GM23338 (cell line): Measurements from ENCODE around the gene SSH2. TPM values are rescaled to one million over a fixed set of nuclear protein-coding genes. Genes with fewer than 3 reads are reported as not detected.

Experiments
- ATAC-seq: fragments of 200-7000 bp; cut with Tn5 transposase; 3 replicates; pipeline ENCODE4 v1.9.1; 2020
- DNase-seq: peaks from one replicate; pipeline ENCODE4 v3.0.0-alpha.2; 2015; ENCODE audit warnings: low spot score
- H2AFZ ChIP-seq: fragments of 200-600 bp; sonication (generic); 2 replicates; pipeline ENCODE4 v1.8.0; 2016; ENCODE audit warnings: antibody characterized with exemption, mild to moderate bottlenecking, moderate library complexity
- H3F3A ChIP-seq: fragments of 200-600 bp; sonication (generic); replicated peaks from 2 replicates; pipeline ENCODE4 v1.8.0; 2017; ENCODE audit warnings: antibody characterized with exemption, mixed run types, low read depth
- H3K27ac ChIP-seq: fragments of 200-600 bp; sonication (generic); 2 replicates; pipeline ENCODE4 v1.6.1; 2016; ENCODE audit warnings: low read depth
- H3K27me3 ChIP-seq: fragments of 200-600 bp; sonication (generic); 2 replicates; pipeline ENCODE4 v1.8.0; 2016; ENCODE audit warnings: mild to moderate bottlenecking, mixed run types, moderate library complexity; ENCODE audit not compliant: insufficient read depth
- H3K36me3 ChIP-seq: fragments of 200-600 bp; sonication (generic); 2 replicates; pipeline ENCODE4 v1.8.0; 2016; ENCODE audit warnings: mild to moderate bottlenecking; ENCODE audit not compliant: insufficient read depth
- H3K4me1 ChIP-seq: fragments of 200-600 bp; sonication (generic); 2 replicates; pipeline ENCODE4 v1.8.0; 2016; ENCODE audit warnings: mild to moderate bottlenecking, moderate library complexity; ENCODE audit not compliant: insufficient read depth
- H3K4me2 ChIP-seq: fragments of 200-600 bp; sonication (generic); 2 replicates; pipeline ENCODE4 v1.7.1; 2017; ENCODE audit warnings: mixed run types
- H3K4me3 ChIP-seq: fragments of 200-600 bp; sonication (generic); 2 replicates; pipeline ENCODE4 v1.6.1; 2016; ENCODE audit warnings: mixed run types
- H3K79me2 ChIP-seq: fragments of 200-600 bp; sonication (generic); replicated peaks from 2 replicates; pipeline ENCODE4 v1.8.0; 2017; ENCODE audit warnings: mild to moderate bottlenecking; ENCODE audit not compliant: insufficient read depth
- H3K9me2 ChIP-seq: fragments of 200-600 bp; sonication (generic); 2 replicates; pipeline ENCODE4 v1.8.0; 2017; ENCODE audit not compliant: insufficient read depth
- H4K20me1 ChIP-seq: fragments of 200-600 bp; sonication (generic); replicated peaks from 2 replicates; pipeline ENCODE4 v1.8.0; 2017; ENCODE audit warnings: mild to moderate bottlenecking; ENCODE audit not compliant: insufficient read depth
- H3K27ac Mint-ChIP-seq: 2 replicates; pipeline ENCODE4 v1.8.0; 2020; ENCODE audit warnings: inconsistent platforms, mild to moderate bottlenecking, moderate library complexity, mixed read lengths
- H3K27me3 Mint-ChIP-seq: 3 replicates; pipeline ENCODE4 v1.8.0; 2022; ENCODE audit warnings: low read depth, mild to moderate bottlenecking, moderate library complexity, mixed read lengths, inconsistent platforms; ENCODE audit not compliant: insufficient read depth, poor library complexity
- H3K36me3 Mint-ChIP-seq: 3 replicates; pipeline ENCODE4 v1.8.0; 2021; ENCODE audit warnings: low read depth, mild to moderate bottlenecking, inconsistent platforms, moderate library complexity, mixed read lengths
- H3K4me1 Mint-ChIP-seq: 3 replicates; pipeline ENCODE4 v1.8.0; 2020; ENCODE audit warnings: mild to moderate bottlenecking, inconsistent platforms, mixed read lengths
- H3K4me3 Mint-ChIP-seq: 3 replicates; pipeline ENCODE4 v1.8.0; 2021; ENCODE audit warnings: moderate library complexity, mild to moderate bottlenecking, inconsistent platforms, mixed read lengths
- H3K9me3 Mint-ChIP-seq: 3 replicates; pipeline ENCODE4 v1.8.0; 2020; ENCODE audit warnings: moderate library complexity, mild to moderate bottlenecking, inconsistent platforms, mixed read lengths
- CREB1 ChIP-seq: fragments of 250-450 bp; sonication (Bioruptor Pico); IDR thresholded peaks from 2 replicates; pipeline ENCODE4 v1.5.0; 2020; ENCODE audit warnings: low read depth, mild to moderate bottlenecking, moderate library complexity
- EZH2 ChIP-seq: fragments of 200-600 bp; sonication (generic); IDR thresholded peaks from one replicate; pipeline ENCODE4 v1.8.0; 2017; ENCODE audit warnings: antibody characterized with exemption, mild to moderate bottlenecking, low read depth; ENCODE audit not compliant: unreplicated experiment
- EZH2phosphoT487 ChIP-seq: fragments of 200-600 bp; sonication (generic); IDR thresholded peaks from one replicate; pipeline ENCODE4 v1.8.1; 2018; ENCODE audit warnings: antibody characterized with exemption; ENCODE audit not compliant: unreplicated experiment
- JUNB ChIP-seq: IDR thresholded peaks from one replicate; pipeline ENCODE4 v1.6.1; 2016; ENCODE audit warnings: antibody characterized with exemption; ENCODE audit not compliant: unreplicated experiment
- NANOG ChIP-seq: IDR thresholded peaks from 2 replicates; pipeline ENCODE4 v1.6.1; 2016; ENCODE audit warnings: antibody characterized with exemption, borderline replicate concordance
- POLR2AphosphoS5 ChIP-seq: IDR thresholded peaks from 2 replicates; pipeline ENCODE4 v1.6.1; 2016; ENCODE audit warnings: antibody characterized with exemption, low read depth
- STAT1 ChIP-seq: IDR thresholded peaks from one replicate; pipeline ENCODE4 v1.6.1; 2016; ENCODE audit warnings: antibody characterized with exemption; ENCODE audit not compliant: unreplicated experiment
- ZNF114 ChIP-seq: fragments of 250-450 bp; sonication (Bioruptor Pico); IDR thresholded peaks from 2 replicates; pipeline ENCODE4 v1.5.0; 2020; ENCODE audit warnings: mild to moderate bottlenecking, moderate library complexity
- ZNF331 ChIP-seq: fragments of 250-450 bp; sonication (Bioruptor Pico); IDR thresholded peaks from 2 replicates; pipeline ENCODE4 v1.5.0; 2020; ENCODE audit warnings: low read depth, mild to moderate bottlenecking, moderate library complexity
- polyA plus RNA-seq: library from polyadenylated mRNA; unstranded; fragments of >200 nt; fragmentation: Nextera tagmentation; extraction: Ambion mirVana; gene quantifications from 2 replicates; pipeline ENCODE4 v1.2.1, GENCODE V29; 2016
- total RNA-seq: library from RNA; depleted of rRNA; stranded (reverse); fragments of >200 nt; shearing (Covaris generic); gene quantifications from 2 replicates; pipeline ENCODE4 v1.2.3, GENCODE V29; 2014
- TF ChIP-seq, protein P1 (sequence below): fragments of 250-450 bp; sonication (Bioruptor Pico); IDR thresholded peaks from 2 replicates; pipeline ENCODE4 v1.5.0; 2020; ENCODE audit warnings: mild to moderate bottlenecking, moderate library complexity
- TF ChIP-seq, protein P2 (sequence below): IDR thresholded peaks from one replicate; pipeline ENCODE4 v1.6.1; 2018; ENCODE audit warnings: antibody characterized with exemption; ENCODE audit not compliant: unreplicated experiment
- TF ChIP-seq, protein P3 (sequence below): IDR thresholded peaks from 2 replicates; pipeline ENCODE4 v1.6.1; 2016; ENCODE audit warnings: antibody characterized with exemption

SSH2 gene
- total and polyA plus RNA-seq, 2 experiments from 2014 or later: 9.9 to 12.1 TPM

DNA sequence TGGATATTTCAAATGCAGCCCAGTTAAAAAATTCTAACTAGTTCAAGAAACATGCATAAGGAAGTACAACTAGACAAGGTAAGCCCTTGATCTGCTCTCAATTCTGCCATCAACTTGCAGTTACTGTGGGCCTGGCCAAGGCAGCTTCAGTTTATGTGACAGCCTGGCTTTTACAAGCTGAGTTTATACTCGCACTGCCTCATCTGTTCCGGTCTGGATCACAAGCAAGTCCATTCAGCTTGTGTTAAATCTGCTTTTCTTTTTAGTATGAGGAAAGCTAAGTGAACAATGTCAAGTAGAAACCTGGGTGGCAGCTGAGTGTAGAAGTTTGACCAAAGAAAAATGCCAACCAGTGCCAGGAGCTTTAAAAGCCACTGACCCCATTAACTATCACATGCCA is 230.7 kb downstream of the SSH2 start:
- no peak overlapping the region for H3K27ac ChIP-seq
- H3K4me1 ChIP-seq: no peaks in the 10 kb centered on the region
- no peak for ATAC-seq
- H4K20me1 ChIP-seq: no peaks in the 10 kb centered on the region
- no peaks in the 10 kb centered on the region for H3K9me2 ChIP-seq
- H3K9me3 Mint-ChIP-seq: no peaks in the 10 kb centered on the region
- no peak overlapping the region for H3K4me3 Mint-ChIP-seq
- H3K4me3 ChIP-seq: no peak overlapping the region
- no peak overlapping the region for H3K4me2 ChIP-seq
- no peaks in the 10 kb centered on the region for H3K27me3 Mint-ChIP-seq
- no peaks in the 10 kb centered on the region for H3K27me3 ChIP-seq
- no peaks in the 10 kb centered on the region for H3F3A ChIP-seq
- H3K36me3 ChIP-seq: no peaks in the 10 kb centered on the region
- DNase-seq: no peak
- no peak overlapping the region for H3K27ac Mint-ChIP-seq
- TF ChIP-seq ZNF114 (CRISPR knock-in tag): no peak
- H3K4me1 Mint-ChIP-seq: no peaks in the 10 kb centered on the region
- no peaks in the 10 kb centered on the region for H3K79me2 ChIP-seq
- no peaks in the 10 kb centered on the region for H3K36me3 Mint-ChIP-seq
- no peak overlapping the region for H2AFZ ChIP-seq

DNA sequence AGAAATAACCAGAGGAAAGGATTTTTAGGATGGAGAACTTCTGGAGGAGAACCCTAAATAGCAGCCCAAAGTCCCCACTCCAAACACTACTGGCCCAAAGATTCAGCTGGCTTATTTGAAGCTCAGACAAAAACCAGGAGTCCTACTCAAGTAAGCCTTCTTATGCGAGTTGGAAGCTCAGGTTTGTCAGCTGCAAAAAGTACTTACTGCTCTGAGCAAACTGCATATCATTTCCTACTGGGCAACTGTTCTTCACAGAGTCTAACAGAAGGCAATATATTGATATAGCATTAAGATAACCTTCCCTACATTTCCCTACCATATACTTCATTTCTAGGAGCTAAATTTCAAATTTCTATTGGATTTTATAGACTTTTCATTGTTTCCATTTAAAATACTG is 231.2 kb downstream of the SSH2 start:
- DNase-seq (no peak), ATAC-seq (no peak)
- Histone ChIP-seq H3F3A (no peaks in the 10 kb centered on the region), H3K9me2 (no peaks in the 10 kb centered on the region), H4K20me1 (no peaks in the 10 kb centered on the region), H3K4me2 (no peak overlapping the region), H3K27me3 (no peaks in the 10 kb centered on the region), H3K36me3 (no peaks in the 10 kb centered on the region), H3K27ac (no peak overlapping the region), H3K4me1 (no peaks in the 10 kb centered on the region), H2AFZ (no peak overlapping the region), H3K4me3 (no peak overlapping the region), H3K79me2 (no peaks in the 10 kb centered on the region)
- no peaks in the 10 kb centered on the region for H3K4me1 Mint-ChIP-seq
- no peaks in the 10 kb centered on the region for H3K27me3 Mint-ChIP-seq
- H3K9me3 Mint-ChIP-seq: no peaks in the 10 kb centered on the region
- H3K27ac Mint-ChIP-seq: no peak overlapping the region
- H3K4me3 Mint-ChIP-seq: no peak overlapping the region
- H3K36me3 Mint-ChIP-seq: no peaks in the 10 kb centered on the region
- TF ChIP-seq, protein P1, sequence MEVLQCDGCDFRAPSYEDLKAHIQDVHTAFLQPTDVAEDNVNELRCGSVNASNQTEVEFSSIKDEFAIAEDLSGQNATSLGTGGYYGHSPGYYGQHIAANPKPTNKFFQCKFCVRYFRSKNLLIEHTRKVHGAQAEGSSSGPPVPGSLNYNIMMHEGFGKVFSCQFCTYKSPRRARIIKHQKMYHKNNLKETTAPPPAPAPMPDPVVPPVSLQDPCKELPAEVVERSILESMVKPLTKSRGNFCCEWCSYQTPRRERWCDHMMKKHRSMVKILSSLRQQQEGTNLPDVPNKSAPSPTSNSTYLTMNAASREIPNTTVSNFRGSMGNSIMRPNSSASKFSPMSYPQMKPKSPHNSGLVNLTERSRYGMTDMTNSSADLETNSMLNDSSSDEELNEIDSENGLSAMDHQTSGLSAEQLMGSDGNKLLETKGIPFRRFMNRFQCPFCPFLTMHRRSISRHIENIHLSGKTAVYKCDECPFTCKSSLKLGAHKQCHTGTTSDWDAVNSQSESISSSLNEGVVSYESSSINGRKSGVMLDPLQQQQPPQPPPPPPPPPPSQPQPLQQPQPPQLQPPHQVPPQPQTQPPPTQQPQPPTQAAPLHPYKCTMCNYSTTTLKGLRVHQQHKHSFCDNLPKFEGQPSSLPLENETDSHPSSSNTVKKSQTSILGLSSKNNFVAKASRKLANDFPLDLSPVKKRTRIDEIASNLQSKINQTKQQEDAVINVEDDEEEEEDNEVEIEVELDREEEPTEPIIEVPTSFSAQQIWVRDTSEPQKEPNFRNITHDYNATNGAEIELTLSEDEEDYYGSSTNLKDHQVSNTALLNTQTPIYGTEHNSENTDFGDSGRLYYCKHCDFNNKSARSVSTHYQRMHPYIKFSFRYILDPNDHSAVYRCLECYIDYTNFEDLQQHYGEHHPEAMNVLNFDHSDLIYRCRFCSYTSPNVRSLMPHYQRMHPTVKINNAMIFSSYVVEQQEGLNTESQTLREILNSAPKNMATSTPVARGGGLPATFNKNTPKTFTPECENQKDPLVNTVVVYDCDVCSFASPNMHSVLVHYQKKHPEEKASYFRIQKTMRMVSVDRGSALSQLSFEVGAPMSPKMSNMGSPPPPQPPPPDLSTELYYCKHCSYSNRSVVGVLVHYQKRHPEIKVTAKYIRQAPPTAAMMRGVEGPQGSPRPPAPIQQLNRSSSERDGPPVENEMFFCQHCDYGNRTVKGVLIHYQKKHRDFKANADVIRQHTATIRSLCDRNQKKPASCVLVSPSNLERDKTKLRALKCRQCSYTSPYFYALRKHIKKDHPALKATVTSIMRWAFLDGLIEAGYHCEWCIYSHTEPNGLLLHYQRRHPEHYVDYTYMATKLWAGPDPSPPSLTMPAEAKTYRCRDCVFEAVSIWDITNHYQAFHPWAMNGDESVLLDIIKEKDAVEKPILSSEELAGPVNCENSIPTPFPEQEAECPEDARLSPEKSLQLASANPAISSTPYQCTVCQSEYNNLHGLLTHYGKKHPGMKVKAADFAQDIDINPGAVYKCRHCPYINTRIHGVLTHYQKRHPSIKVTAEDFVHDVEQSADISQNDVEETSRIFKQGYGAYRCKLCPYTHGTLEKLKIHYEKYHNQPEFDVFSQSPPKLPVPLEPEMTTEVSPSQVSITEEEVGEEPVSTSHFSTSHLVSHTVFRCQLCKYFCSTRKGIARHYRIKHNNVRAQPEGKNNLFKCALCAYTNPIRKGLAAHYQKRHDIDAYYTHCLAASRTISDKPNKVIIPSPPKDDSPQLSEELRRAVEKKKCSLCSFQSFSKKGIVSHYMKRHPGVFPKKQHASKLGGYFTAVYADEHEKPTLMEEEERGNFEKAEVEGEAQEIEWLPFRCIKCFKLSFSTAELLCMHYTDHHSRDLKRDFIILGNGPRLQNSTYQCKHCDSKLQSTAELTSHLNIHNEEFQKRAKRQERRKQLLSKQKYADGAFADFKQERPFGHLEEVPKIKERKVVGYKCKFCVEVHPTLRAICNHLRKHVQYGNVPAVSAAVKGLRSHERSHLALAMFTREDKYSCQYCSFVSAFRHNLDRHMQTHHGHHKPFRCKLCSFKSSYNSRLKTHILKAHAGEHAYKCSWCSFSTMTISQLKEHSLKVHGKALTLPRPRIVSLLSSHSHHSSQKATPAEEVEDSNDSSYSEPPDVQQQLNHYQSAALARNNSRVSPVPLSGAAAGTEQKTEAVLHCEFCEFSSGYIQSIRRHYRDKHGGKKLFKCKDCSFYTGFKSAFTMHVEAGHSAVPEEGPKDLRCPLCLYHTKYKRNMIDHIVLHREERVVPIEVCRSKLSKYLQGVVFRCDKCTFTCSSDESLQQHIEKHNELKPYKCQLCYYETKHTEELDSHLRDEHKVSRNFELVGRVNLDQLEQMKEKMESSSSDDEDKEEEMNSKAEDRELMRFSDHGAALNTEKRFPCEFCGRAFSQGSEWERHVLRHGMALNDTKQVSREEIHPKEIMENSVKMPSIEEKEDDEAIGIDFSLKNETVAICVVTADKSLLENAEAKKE (CRISPR knock-in tag): no peak
- TF ChIP-seq ZNF331 (no peak), STAT1 (no peak), POLR2AphosphoS5 (no peak), EZH2phosphoT487 (no peak), JUNB (no peak), NANOG (no peak), ZNF114 (CRISPR knock-in tag) (no peak), CREB1 (no peak), EZH2 (no peak)
- TF ChIP-seq, protein P2, sequence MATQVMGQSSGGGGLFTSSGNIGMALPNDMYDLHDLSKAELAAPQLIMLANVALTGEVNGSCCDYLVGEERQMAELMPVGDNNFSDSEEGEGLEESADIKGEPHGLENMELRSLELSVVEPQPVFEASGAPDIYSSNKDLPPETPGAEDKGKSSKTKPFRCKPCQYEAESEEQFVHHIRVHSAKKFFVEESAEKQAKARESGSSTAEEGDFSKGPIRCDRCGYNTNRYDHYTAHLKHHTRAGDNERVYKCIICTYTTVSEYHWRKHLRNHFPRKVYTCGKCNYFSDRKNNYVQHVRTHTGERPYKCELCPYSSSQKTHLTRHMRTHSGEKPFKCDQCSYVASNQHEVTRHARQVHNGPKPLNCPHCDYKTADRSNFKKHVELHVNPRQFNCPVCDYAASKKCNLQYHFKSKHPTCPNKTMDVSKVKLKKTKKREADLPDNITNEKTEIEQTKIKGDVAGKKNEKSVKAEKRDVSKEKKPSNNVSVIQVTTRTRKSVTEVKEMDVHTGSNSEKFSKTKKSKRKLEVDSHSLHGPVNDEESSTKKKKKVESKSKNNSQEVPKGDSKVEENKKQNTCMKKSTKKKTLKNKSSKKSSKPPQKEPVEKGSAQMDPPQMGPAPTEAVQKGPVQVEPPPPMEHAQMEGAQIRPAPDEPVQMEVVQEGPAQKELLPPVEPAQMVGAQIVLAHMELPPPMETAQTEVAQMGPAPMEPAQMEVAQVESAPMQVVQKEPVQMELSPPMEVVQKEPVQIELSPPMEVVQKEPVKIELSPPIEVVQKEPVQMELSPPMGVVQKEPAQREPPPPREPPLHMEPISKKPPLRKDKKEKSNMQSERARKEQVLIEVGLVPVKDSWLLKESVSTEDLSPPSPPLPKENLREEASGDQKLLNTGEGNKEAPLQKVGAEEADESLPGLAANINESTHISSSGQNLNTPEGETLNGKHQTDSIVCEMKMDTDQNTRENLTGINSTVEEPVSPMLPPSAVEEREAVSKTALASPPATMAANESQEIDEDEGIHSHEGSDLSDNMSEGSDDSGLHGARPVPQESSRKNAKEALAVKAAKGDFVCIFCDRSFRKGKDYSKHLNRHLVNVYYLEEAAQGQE: no peak
- TF ChIP-seq, protein P3, sequence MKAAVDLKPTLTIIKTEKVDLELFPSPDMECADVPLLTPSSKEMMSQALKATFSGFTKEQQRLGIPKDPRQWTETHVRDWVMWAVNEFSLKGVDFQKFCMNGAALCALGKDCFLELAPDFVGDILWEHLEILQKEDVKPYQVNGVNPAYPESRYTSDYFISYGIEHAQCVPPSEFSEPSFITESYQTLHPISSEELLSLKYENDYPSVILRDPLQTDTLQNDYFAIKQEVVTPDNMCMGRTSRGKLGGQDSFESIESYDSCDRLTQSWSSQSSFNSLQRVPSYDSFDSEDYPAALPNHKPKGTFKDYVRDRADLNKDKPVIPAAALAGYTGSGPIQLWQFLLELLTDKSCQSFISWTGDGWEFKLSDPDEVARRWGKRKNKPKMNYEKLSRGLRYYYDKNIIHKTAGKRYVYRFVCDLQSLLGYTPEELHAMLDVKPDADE: no peak
